Activated effector memory CD4-positive, alpha-beta T cell treated with Interleukin-2 at 50 U/mL for 16 hours (primary cell): ENCODE data around the gene HELZ.
"Not testable (repeated sequence)": the region's sequence is repeated elsewhere in the genome, so short reads cannot be mapped to it uniquely, and the experiment has no call there.

Source experiments
- DNase-seq: peaks from one replicate; pipeline ENCODE4 v3.0.0-alpha.2; 2020

Gene HELZ

GRCh38 chr17:67047382-67047781 is 197.6 kb downstream of the HELZ start:
- no peak for DNase-seq

- no peak for DNase-seq
Observed at GRCh38 chr17:67046398-67046797, 198.6 kb downstream of the HELZ start.

- DNase-seq = no peak
Observed at GRCh38 chr17:67044940-67045339, 200.1 kb downstream of the HELZ start.

GRCh38 chr17:67044016-67044772 is 200.8 kb downstream of the HELZ start, which contains the start of gene CACNG1:
Gene CACNG1 (plus strand): TSS chr17:67044554. CDS start chr17:67044661, 107 bp downstream.
- no peak for DNase-seq

- no peak for DNase-seq
Observed at GRCh38 chr17:67043283-67043682, 201.7 kb downstream of the HELZ start.

GRCh38 chr17:67041941-67042899 is 202.8 kb downstream of the HELZ start:
- DNase-seq = no peak

- no peak for DNase-seq
Observed at GRCh38 chr17:67041531-67041930, 203.5 kb downstream of the HELZ start.

GRCh38 chr17:67041119-67041518 is 203.9 kb downstream of the HELZ start:
- not testable (repeated sequence) for DNase-seq

- no peak for DNase-seq
Observed at GRCh38 chr17:67040652-67041051, 204.3 kb downstream of the HELZ start.

GRCh38 chr17:67038861-67039365 is 206.1 kb downstream of the HELZ start:
- no peak for DNase-seq

- DNase-seq = no peak
Observed at GRCh38 chr17:67035131-67036083, 209.6 kb downstream of the HELZ start.

- no peak for DNase-seq
Observed at GRCh38 chr17:67033613-67034012, 211.4 kb downstream of the HELZ start.

- no peak for DNase-seq
Observed at GRCh38 chr17:67032985-67033384, 212.0 kb downstream of the HELZ start.

GRCh38 chr17:67032382-67032781 is 212.6 kb downstream of the HELZ start:
- DNase-seq = no peak

GRCh38 chr17:67030641-67031040 is 214.4 kb downstream of the HELZ start:
- no peak for DNase-seq

GRCh38 chr17:67027031-67027628 is 217.9 kb downstream of the HELZ start:
- no peak for DNase-seq

GRCh38 chr17:67026341-67026740 is 218.7 kb downstream of the HELZ start:
- no peak for DNase-seq

- DNase-seq = no peak
Observed at GRCh38 chr17:67025216-67025792, 219.7 kb downstream of the HELZ start.

GRCh38 chr17:67024736-67025135 is 220.3 kb downstream of the HELZ start:
- no peak for DNase-seq

GRCh38 chr17:67022451-67022810 is 222.6 kb downstream of the HELZ start:
- DNase-seq = no peak

- no peak for DNase-seq
Observed at GRCh38 chr17:67021743-67022450, 223.1 kb downstream of the HELZ start.
